H9 (cell line): ENCODE results near the gene TFF1. TPM values are rescaled to one million over a fixed set of nuclear protein-coding genes. Genes with fewer than 3 reads are reported as not detected.

Experiments
- DNase-seq: peaks from one replicate; pipeline ENCODE4 v3.0.0-alpha.2; 2017
- H2AFZ ChIP-seq: one replicate; pipeline ENCODE4 v1.6.1; 2013; ENCODE audit warnings: mild to moderate bottlenecking, low read length, control low read depth, moderate library complexity
- H2AK5ac ChIP-seq: 2 replicates; pipeline ENCODE4 v1.6.1; 2013; ENCODE audit warnings: low read length, control low read depth, mixed read lengths; ENCODE audit not compliant: insufficient read length
- H2BK120ac ChIP-seq: one replicate; pipeline ENCODE4 v1.6.1; 2013; ENCODE audit warnings: low read depth, mild to moderate bottlenecking, low read length, control low read depth, inconsistent platforms; ENCODE audit not compliant: poor library complexity, severe bottlenecking
- H2BK12ac ChIP-seq: 2 replicates; pipeline ENCODE4 v1.6.1; 2013; ENCODE audit warnings: low read length, control low read depth, mixed read lengths, low read depth; ENCODE audit not compliant: insufficient read length
- H2BK15ac ChIP-seq: 2 replicates; pipeline ENCODE4 v1.6.1; 2013; ENCODE audit warnings: low read depth, low read length, control low read depth
- H2BK20ac ChIP-seq: one replicate; pipeline ENCODE4 v1.6.1; 2013; ENCODE audit warnings: low read depth, mild to moderate bottlenecking, low read length, control low read depth, inconsistent platforms; ENCODE audit not compliant: poor library complexity, severe bottlenecking
- H2BK5ac ChIP-seq: 2 replicates; pipeline ENCODE4 v1.6.1; 2013; ENCODE audit warnings: low read length, control low read depth, mixed read lengths; ENCODE audit not compliant: insufficient read length
- H3K14ac ChIP-seq: 2 replicates; pipeline ENCODE4 v1.6.1; 2013; ENCODE audit warnings: low read length, control low read depth; ENCODE audit not compliant: insufficient read depth
- H3K18ac ChIP-seq: 2 replicates; pipeline ENCODE4 v1.6.1; 2013; ENCODE audit warnings: low read depth, mild to moderate bottlenecking, mixed read lengths, low read length, control low read depth; ENCODE audit not compliant: insufficient read length
- H3K23ac ChIP-seq: 2 replicates; pipeline ENCODE4 v1.6.1; 2013; ENCODE audit warnings: low read length, control low read depth, mixed read lengths, low read depth; ENCODE audit not compliant: insufficient read length
- H3K23me2 ChIP-seq: 2 replicates; pipeline ENCODE4 v1.6.1; 2013; ENCODE audit warnings: low read depth, mild to moderate bottlenecking, mixed read lengths, low read length, control low read depth; ENCODE audit not compliant: insufficient read length, poor library complexity, severe bottlenecking
- H3K27ac ChIP-seq: 2 replicates; pipeline ENCODE4 v1.5.1; 2013; ENCODE audit warnings: low read length, control low read depth, mixed read lengths, low read depth; ENCODE audit not compliant: insufficient read length
- H3K27me3 ChIP-seq: 2 replicates; pipeline ENCODE4 v1.6.1; 2013; ENCODE audit warnings: low read length, control low read depth, inconsistent platforms; ENCODE audit not compliant: insufficient read depth
- H3K4ac ChIP-seq: 2 replicates; pipeline ENCODE4 v1.6.1; 2013; ENCODE audit warnings: low read depth, mild to moderate bottlenecking, control low read depth, inconsistent platforms, low read length, moderate library complexity
- H3K4me1 ChIP-seq: 2 replicates; pipeline ENCODE4 v1.6.1; 2013; ENCODE audit warnings: low read length, control low read depth, inconsistent platforms; ENCODE audit not compliant: insufficient read depth
- H3K4me2 ChIP-seq: 2 replicates; pipeline ENCODE4 v1.6.1; 2013; ENCODE audit warnings: low read length, control low read depth, mixed read lengths; ENCODE audit not compliant: insufficient read length, insufficient read depth
- H3K56ac ChIP-seq: 2 replicates; pipeline ENCODE4 v1.6.1; 2013; ENCODE audit warnings: low read depth, mild to moderate bottlenecking, mixed read lengths, low read length, control low read depth; ENCODE audit not compliant: insufficient read length
- H3K79me1 ChIP-seq: 2 replicates; pipeline ENCODE4 v1.6.1; 2013; ENCODE audit warnings: low read depth, mild to moderate bottlenecking, moderate library complexity, low read length, control low read depth, inconsistent platforms; ENCODE audit not compliant: insufficient read depth, poor library complexity, severe bottlenecking
- H3K79me2 ChIP-seq: 2 replicates; pipeline ENCODE4 v1.6.1; 2013; ENCODE audit warnings: low read length, control low read depth, inconsistent platforms; ENCODE audit not compliant: insufficient read depth
- H3K9ac ChIP-seq: 2 replicates; pipeline ENCODE4 v1.6.1; 2013; ENCODE audit warnings: low read length, control low read depth, mixed read lengths; ENCODE audit not compliant: insufficient read length; ENCODE audit errors: extremely low read depth
- H3K9me3 ChIP-seq: one replicate; pipeline ENCODE4 v1.6.1; 2013; ENCODE audit warnings: low read depth, low read length, inconsistent platforms; ENCODE audit not compliant: control insufficient read depth
- H3T11ph ChIP-seq: one replicate; pipeline ENCODE4 v1.6.1; 2013; ENCODE audit warnings: mild to moderate bottlenecking, low read length, control low read depth, inconsistent platforms
- H4K20me1 ChIP-seq: one replicate; pipeline ENCODE4 v1.6.1; 2013; ENCODE audit not compliant: control insufficient read depth, insufficient read length, insufficient read depth
- H4K5ac ChIP-seq: 2 replicates; pipeline ENCODE4 v1.6.1; 2013; ENCODE audit warnings: low read depth, mild to moderate bottlenecking, mixed read lengths, low read length, control low read depth; ENCODE audit not compliant: insufficient read length
- H4K8ac ChIP-seq: replicated peaks from 2 replicates; pipeline ENCODE4 v1.6.1; 2013; ENCODE audit warnings: low read length, control low read depth, mixed read lengths, low read depth; ENCODE audit not compliant: insufficient read length
- H4K91ac ChIP-seq: 2 replicates; pipeline ENCODE4 v1.6.1; 2013; ENCODE audit warnings: low read depth, mild to moderate bottlenecking, moderate library complexity, mixed read lengths, low read length, control low read depth; ENCODE audit not compliant: insufficient read length
- H3K27ac Mint-ChIP-seq, 3 experiments: 2 replicates in 2 of 3; 3 replicates in 1 of 3; pipeline ENCODE4 v1.8.0; 2020 to 2021; ENCODE audit warnings: mixed read lengths in 3 of 3, mild to moderate bottlenecking in 1 of 3, moderate library complexity in 1 of 3
- H3K27me3 Mint-ChIP-seq: 2 replicates; pipeline ENCODE4 v1.8.0; 2021; ENCODE audit warnings: low read depth, mild to moderate bottlenecking, moderate library complexity, mixed read lengths
- H3K36me3 Mint-ChIP-seq, 3 experiments: 2 replicates in 2 of 3; 3 replicates in 1 of 3; pipeline ENCODE4 v1.8.0; 2020 to 2021; ENCODE audit warnings: low read depth in 3 of 3, mixed read lengths in 3 of 3; ENCODE audit not compliant: insufficient read depth in 1 of 3
- H3K4me1 Mint-ChIP-seq, 2 experiments: 2 replicates each; pipeline ENCODE4 v1.8.0; 2020; ENCODE audit warnings: mixed read lengths in 2 of 2
- H3K4me3 Mint-ChIP-seq, 2 experiments: 2 replicates in 1 of 2; 3 replicates in 1 of 2; pipeline ENCODE4 v1.8.0; 2020 to 2021; ENCODE audit warnings: mild to moderate bottlenecking in 2 of 2, mixed read lengths in 2 of 2, moderate library complexity in 1 of 2
- H3K9me3 Mint-ChIP-seq, 2 experiments: 2 replicates in 1 of 2; 3 replicates in 1 of 2; pipeline ENCODE4 v1.8.0; 2020; ENCODE audit warnings: mild to moderate bottlenecking in 2 of 2, mixed read lengths in 2 of 2, moderate library complexity in 1 of 2
- WGBS: extraction: QIAGEN DNeasy Blood & Tissue Kit; methylation state at CpG from one replicate; pipeline ENCODE4 v1.1.7; 2013; ENCODE audit warnings: missing lambda C conversion rate, low lambda C conversion rate, mixed read lengths; ENCODE audit not compliant: insufficient read length; ENCODE audit errors: extremely low coverage; 5-methylcytosine and 5-hydroxymethylcytosine counted together
- total RNA-seq: library from RNA; stranded (reverse); gene quantifications from 2 replicates; pipeline ENCODE4 v1.2.1, GENCODE V29; 2021
- TF ChIP-seq, protein P1 (sequence below): fragments of 200-600 bp; sonication (generic); conservative IDR thresholded peaks from 3 replicates; pipeline ENCODE4 v1.8.0; 2021; ENCODE audit warnings: antibody characterized with exemption, mild to moderate bottlenecking

The TFF1 gene
- total RNA-seq, 1 experiment from 2014 or later, result not detected

DNA sequence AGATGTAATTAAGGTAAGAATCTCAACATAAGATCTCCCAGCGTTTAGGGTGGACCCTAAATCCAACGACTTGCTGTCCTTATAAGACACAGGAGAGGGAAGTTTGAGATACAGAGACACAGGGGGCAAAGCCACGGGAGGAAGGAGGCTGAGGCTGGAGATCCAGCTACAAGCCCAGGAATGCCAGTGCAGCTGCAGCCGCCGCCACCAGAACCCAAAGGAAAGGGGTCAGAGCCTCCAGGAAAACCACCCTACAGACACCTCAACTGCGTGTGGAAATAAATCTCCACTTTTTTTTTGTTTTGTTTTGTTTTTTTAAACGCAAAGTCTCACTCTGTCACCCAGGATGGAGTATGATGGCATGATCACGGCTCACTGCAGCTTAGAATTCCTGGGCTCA, 12.1 kb upstream of the TFF1 start:
- Histone ChIP-seq H4K5ac (no peak overlapping the region), H3K9me3 (no peaks in the 10 kb centered on the region), H2BK12ac (no peak overlapping the region), H3K79me1 (no peaks in the 10 kb centered on the region), H3K23ac (no peak overlapping the region), H3K79me2 (no peaks in the 10 kb centered on the region), H2BK120ac (no peak overlapping the region), H2BK20ac (no peak overlapping the region), H3K4ac (no peak overlapping the region), H4K20me1 (no peaks in the 10 kb centered on the region), H4K91ac (no peak overlapping the region), H2AK5ac (no peak overlapping the region), H3K14ac (no peak overlapping the region), H3K4me2 (no peak overlapping the region), H3T11ph (no peak overlapping the region), H3K18ac (no peak overlapping the region), H2AFZ (no peak overlapping the region), H2BK5ac (no peak overlapping the region), H4K8ac (no peak overlapping the region), H3K9ac (no peak overlapping the region), H3K27ac (no peak overlapping the region), H3K23me2 (no peaks in the 10 kb centered on the region), H3K27me3 (no peaks in the 10 kb centered on the region), H2BK15ac (no peak overlapping the region), H3K56ac (no peak overlapping the region), H3K4me1 (no peaks in the 10 kb centered on the region)
- no peak overlapping the region for H3K4me3 Mint-ChIP-seq
- H3K9me3 Mint-ChIP-seq, result peaks cover 6 to 12% of the 10 kb centered on the region in 2 experiments
- WGBS, result no CpG with 5 or more reads among the region's 8 CpGs
- DNase-seq, result no peak
- H3K4me1 Mint-ChIP-seq, result peaks cover 6 to 8% of the 10 kb centered on the region in 2 experiments
- peaks cover 26% of the 10 kb centered on the region for H3K27me3 Mint-ChIP-seq
- H3K36me3 Mint-ChIP-seq, result peaks cover 0 to 9% (median 0%) of the 10 kb centered on the region in 3 experiments; a peak in 2 of 7 replicates
- H3K27ac Mint-ChIP-seq, result peak overlapping the region in 1 of 3 experiments; percentile 48; a peak in 1 of 7 replicates
- TF ChIP-seq, protein P1, sequence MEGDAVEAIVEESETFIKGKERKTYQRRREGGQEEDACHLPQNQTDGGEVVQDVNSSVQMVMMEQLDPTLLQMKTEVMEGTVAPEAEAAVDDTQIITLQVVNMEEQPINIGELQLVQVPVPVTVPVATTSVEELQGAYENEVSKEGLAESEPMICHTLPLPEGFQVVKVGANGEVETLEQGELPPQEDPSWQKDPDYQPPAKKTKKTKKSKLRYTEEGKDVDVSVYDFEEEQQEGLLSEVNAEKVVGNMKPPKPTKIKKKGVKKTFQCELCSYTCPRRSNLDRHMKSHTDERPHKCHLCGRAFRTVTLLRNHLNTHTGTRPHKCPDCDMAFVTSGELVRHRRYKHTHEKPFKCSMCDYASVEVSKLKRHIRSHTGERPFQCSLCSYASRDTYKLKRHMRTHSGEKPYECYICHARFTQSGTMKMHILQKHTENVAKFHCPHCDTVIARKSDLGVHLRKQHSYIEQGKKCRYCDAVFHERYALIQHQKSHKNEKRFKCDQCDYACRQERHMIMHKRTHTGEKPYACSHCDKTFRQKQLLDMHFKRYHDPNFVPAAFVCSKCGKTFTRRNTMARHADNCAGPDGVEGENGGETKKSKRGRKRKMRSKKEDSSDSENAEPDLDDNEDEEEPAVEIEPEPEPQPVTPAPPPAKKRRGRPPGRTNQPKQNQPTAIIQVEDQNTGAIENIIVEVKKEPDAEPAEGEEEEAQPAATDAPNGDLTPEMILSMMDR, result no peak
